B cell (primary cell): Measurements from ENCODE around the gene MNT. TPM values are rescaled to one million over a fixed set of nuclear protein-coding genes. Genes with fewer than 3 reads are reported as not detected.

Experiments
- ATAC-seq: fragments of 200-7000 bp; cut with Tn5 transposase; one replicate; pipeline ENCODE4 v1.10.0; 2021; ENCODE audit warnings: low read depth, mild to moderate bottlenecking, moderate number of reproducible peaks, moderate library complexity
- CTCF ChIA-PET: fragments of 350-600 bp; sonication (Branson Sonifier 250); formaldehyde crosslinking; loops from one replicate; lab custom pipeline; 2021; ENCODE audit warnings: antibody characterized with exemption, inconsistent platforms; lab: Charles Lee
- POLR2A ChIA-PET: fragments of 350-600 bp; sonication (Branson Sonifier 250); formaldehyde crosslinking; loops from one replicate; lab custom pipeline; 2021; ENCODE audit warnings: antibody characterized with exemption; lab: Charles Lee
- DNase-seq: peaks from one replicate; pipeline ENCODE4 v3.0.0; 2013
- H2AFZ ChIP-seq: 2 replicates; pipeline ENCODE4 v1.6.1; 2012; ENCODE audit warnings: mild to moderate bottlenecking, low read depth, low read length; ENCODE audit not compliant: insufficient read depth, poor library complexity, severe bottlenecking
- H3K27ac ChIP-seq, 2 donors: 1 replicate in 1 of 2; 2 replicates in 1 of 2; pipeline ENCODE4 v1.5.1; 2012 to 2013; ENCODE audit warnings: low read length in 2 of 2, mild to moderate bottlenecking in 2 of 2, moderate library complexity in 1 of 2
- H3K27me3 ChIP-seq, 4 experiments: fragments of 200-600 bp in 1 of 4; sonication (generic) in 1 of 4; replicated peaks in 1 of 4; 1 replicate in 2 of 4; 2 replicates in 2 of 4; pipeline versions ENCODE4 v1.6.1 to v1.7.0; 2013 to 2016; ENCODE audit warnings: low read length in 3 of 4, mild to moderate bottlenecking in 2 of 4, mixed read lengths in 1 of 4, moderate library complexity in 1 of 4; ENCODE audit not compliant: insufficient read depth in 4 of 4, control insufficient read depth in 3 of 4; ENCODE audit errors: control extremely low read depth in 1 of 4
- H3K36me3 ChIP-seq, 2 experiments: replicated peaks in 1 of 2; 1 replicate in 1 of 2; 2 replicates in 1 of 2; pipeline versions ENCODE4 v1.6.1 to v1.7.1; 2013; ENCODE audit warnings: low read length in 1 of 2; ENCODE audit not compliant: insufficient read depth in 2 of 2, control insufficient read depth in 1 of 2; ENCODE audit errors: control extremely low read depth in 1 of 2, extremely low read depth in 1 of 2
- H3K4me1 ChIP-seq, 2 donors: fragments of 200-600 bp in 1 of 2; sonication (generic) in 1 of 2; 1 replicate in 1 of 2; 2 replicates in 1 of 2; pipeline versions ENCODE4 v1.5.1 to v1.6.1; 2013 to 2017; ENCODE audit warnings: low read length in 2 of 2; ENCODE audit not compliant: control insufficient read depth in 2 of 2, insufficient read depth in 2 of 2
- H3K4me2 ChIP-seq: replicated peaks from 2 replicates; pipeline ENCODE3; 2012; ENCODE audit warnings: mild to moderate bottlenecking, low read depth, low read length; ENCODE audit not compliant: poor library complexity, severe bottlenecking
- H3K4me3 ChIP-seq, 5 experiments: fragments of 200-600 bp in 1 of 5; sonication (generic) in 1 of 5; 1 replicate in 3 of 5; 2 replicates in 2 of 5; pipeline versions ENCODE4 v1.5.1 to v1.7.0; 2011 to 2016; ENCODE audit warnings: low read length in 4 of 5, mild to moderate bottlenecking in 4 of 5, low read depth in 2 of 5, control low read depth in 1 of 5, moderate library complexity in 1 of 5; ENCODE audit not compliant: insufficient read depth in 1 of 5; ENCODE audit errors: control extremely low read depth in 1 of 5, extremely low read depth in 1 of 5
- H3K79me2 ChIP-seq: fragments of 200-600 bp; sonication (generic); one replicate; pipeline ENCODE4 v1.6.0; 2016; ENCODE audit warnings: low read length; ENCODE audit not compliant: control insufficient read depth, insufficient read depth
- H3K9ac ChIP-seq: fragments of 200-600 bp; sonication (generic); 2 replicates; pipeline ENCODE4 v1.6.1; 2017; ENCODE audit warnings: mild to moderate bottlenecking, low read length, moderate library complexity
- H3K9me3 ChIP-seq, 3 donors: one replicate each; pipeline versions ENCODE4 v1.6.1 to v1.7.1; 2013; ENCODE audit warnings: low read length in 2 of 3; ENCODE audit not compliant: control insufficient read depth in 2 of 3, insufficient read depth in 1 of 3; ENCODE audit errors: control extremely low read depth in 1 of 3
- H4K20me1 ChIP-seq: 2 replicates; pipeline ENCODE4 v1.6.0; 2012; ENCODE audit warnings: mild to moderate bottlenecking, low read length; ENCODE audit not compliant: insufficient read depth, control insufficient read depth, poor library complexity, severe bottlenecking
- H3K27ac Mint-ChIP-seq: one replicate; pipeline ENCODE4 v1.8.0; 2021; ENCODE audit warnings: mixed read lengths
- H3K27me3 Mint-ChIP-seq: one replicate; pipeline ENCODE4 v1.8.0; 2021; ENCODE audit warnings: mixed read lengths
- H3K4me1 Mint-ChIP-seq: one replicate; pipeline ENCODE4 v1.8.0; 2021; ENCODE audit warnings: mixed read lengths
- H3K4me3 Mint-ChIP-seq: one replicate; pipeline ENCODE4 v1.8.0; 2021; ENCODE audit warnings: mixed read lengths
- H3K9me3 Mint-ChIP-seq: one replicate; pipeline ENCODE4 v1.8.0; 2022; ENCODE audit warnings: mixed read lengths; ENCODE audit not compliant: insufficient read depth
- EZH2 ChIP-seq: IDR thresholded peaks from 2 replicates; pipeline ENCODE4 v1.6.1; 2012; ENCODE audit warnings: borderline replicate concordance, low read depth, mild to moderate bottlenecking, moderate library complexity, low read length; ENCODE audit not compliant: insufficient read depth, poor library complexity, severe bottlenecking
- WGBS: methylation state at CpG from one replicate; pipeline ENCODE4 v1.1.5; 2013; ENCODE audit warnings: missing lambda C conversion rate; ENCODE audit not compliant: insufficient coverage; 5-methylcytosine and 5-hydroxymethylcytosine counted together
- intact Hi-C: fragments of 100-400 bp; cut with micrococcal nuclease; formaldehyde crosslinking; loops from one replicate; pipeline ENCODE4 v1.10.0; 2022
- polyA plus RNA-seq: library from polyadenylated mRNA; depleted of rRNA; stranded (reverse); fragments of >200 nt; gene quantifications from 2 replicates; pipeline ENCODE4 v1.2.3, GENCODE V29; 2012
- total RNA-seq, 2 donors: library from RNA; stranded (reverse); fragments of 120-200 nt in 1 of 2; gene quantifications; 1 replicate in 1 of 2; 2 replicates in 1 of 2; pipeline versions ENCODE4 v1.2.3 to v1.2.4, GENCODE V29; 2013 to 2022
- TF ChIP-seq, protein P1 (sequence below): fragments of 200-600 bp; IDR thresholded peaks from one replicate; pipeline ENCODE4 v1.8.0; 2022; ENCODE audit warnings: antibody characterized with exemption, mild to moderate bottlenecking

The MNT gene
- total and polyA plus RNA-seq, 2 donors (not counting 1 experiment from before 2014, with no cell fraction given): 20.0 to 68.5 TPM

DNA sequence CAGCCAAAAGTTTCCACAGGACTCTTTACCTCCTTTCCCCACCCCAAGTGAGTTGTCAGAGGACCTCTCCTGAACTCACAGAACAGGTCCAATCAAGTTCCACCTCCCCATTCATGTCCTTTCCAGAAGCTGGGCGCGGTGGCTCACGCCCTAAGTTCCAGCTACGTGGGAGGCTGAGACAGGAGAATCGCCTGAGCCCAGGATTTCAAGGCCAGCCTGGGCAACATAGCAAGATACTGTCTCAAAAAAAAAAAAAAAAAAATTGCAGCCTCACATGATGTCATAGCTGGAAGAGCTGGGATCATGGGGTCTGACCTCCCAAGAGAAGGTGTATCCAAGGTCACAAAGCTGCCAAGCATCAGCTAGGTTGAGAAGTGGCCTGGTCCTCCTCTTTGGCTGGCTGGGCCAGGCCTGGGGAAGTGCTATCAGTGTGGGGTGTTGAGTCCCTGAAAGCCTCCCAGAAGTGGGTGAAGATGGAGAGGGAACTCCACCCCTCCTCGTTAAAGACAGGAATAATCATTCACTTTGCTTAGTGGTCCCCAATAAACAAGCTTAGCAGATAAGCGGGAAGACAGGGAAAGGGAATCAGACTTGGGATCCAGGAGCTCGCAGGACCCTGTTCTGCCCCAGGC lies 5.5 kb upstream of the MNT start:
- H3K4me3 ChIP-seq: no peak overlapping the region
- H3K9me3 Mint-ChIP-seq: no peaks in the 10 kb centered on the region
- no peaks in the 10 kb centered on the region for H3K27me3 ChIP-seq
- H3K36me3 ChIP-seq: no peaks in the 10 kb centered on the region
- DNase-seq (no peak), ATAC-seq (no peak)
- no peaks in the 10 kb centered on the region for H3K79me2 ChIP-seq
- H3K9me3 ChIP-seq: no peaks in the 10 kb centered on the region
- H3K27ac ChIP-seq: no peak overlapping the region
- H3K4me3 Mint-ChIP-seq: no peak overlapping the region
- no peaks in the 10 kb centered on the region for H3K27me3 Mint-ChIP-seq
- CTCF ChIA-PET: interaction anchor here (1.2 to 7.4 kb wide), 3 partner anchors 11 to 24 kb away, joined by 4 to 76 read pairs (median 71); no protein-coding TSS in a partner anchor
- 90% methylated on average over 7 of the region's 8 CpGs for WGBS
- no peak overlapping the region for H3K27ac Mint-ChIP-seq
- POLR2A ChIA-PET: interaction anchor here (1.0 kb wide), 1 partner anchor 10 kb away, joined by 3 read pairs; no protein-coding TSS in a partner anchor
- TF ChIP-seq EZH2: no peak
- TF ChIP-seq, protein P1, sequence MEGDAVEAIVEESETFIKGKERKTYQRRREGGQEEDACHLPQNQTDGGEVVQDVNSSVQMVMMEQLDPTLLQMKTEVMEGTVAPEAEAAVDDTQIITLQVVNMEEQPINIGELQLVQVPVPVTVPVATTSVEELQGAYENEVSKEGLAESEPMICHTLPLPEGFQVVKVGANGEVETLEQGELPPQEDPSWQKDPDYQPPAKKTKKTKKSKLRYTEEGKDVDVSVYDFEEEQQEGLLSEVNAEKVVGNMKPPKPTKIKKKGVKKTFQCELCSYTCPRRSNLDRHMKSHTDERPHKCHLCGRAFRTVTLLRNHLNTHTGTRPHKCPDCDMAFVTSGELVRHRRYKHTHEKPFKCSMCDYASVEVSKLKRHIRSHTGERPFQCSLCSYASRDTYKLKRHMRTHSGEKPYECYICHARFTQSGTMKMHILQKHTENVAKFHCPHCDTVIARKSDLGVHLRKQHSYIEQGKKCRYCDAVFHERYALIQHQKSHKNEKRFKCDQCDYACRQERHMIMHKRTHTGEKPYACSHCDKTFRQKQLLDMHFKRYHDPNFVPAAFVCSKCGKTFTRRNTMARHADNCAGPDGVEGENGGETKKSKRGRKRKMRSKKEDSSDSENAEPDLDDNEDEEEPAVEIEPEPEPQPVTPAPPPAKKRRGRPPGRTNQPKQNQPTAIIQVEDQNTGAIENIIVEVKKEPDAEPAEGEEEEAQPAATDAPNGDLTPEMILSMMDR: no peak
- no peak overlapping the region for H2AFZ ChIP-seq
- H3K4me2 ChIP-seq: no peak overlapping the region
- H3K4me1 ChIP-seq: peaks cover 7 to 8% of the 10 kb centered on the region in 2 donors
- H3K9ac ChIP-seq: no peak overlapping the region
- intact Hi-C loops: no loop called here
- peaks cover 7% of the 10 kb centered on the region for H3K4me1 Mint-ChIP-seq
- no peaks in the 10 kb centered on the region for H4K20me1 ChIP-seq

DNA sequence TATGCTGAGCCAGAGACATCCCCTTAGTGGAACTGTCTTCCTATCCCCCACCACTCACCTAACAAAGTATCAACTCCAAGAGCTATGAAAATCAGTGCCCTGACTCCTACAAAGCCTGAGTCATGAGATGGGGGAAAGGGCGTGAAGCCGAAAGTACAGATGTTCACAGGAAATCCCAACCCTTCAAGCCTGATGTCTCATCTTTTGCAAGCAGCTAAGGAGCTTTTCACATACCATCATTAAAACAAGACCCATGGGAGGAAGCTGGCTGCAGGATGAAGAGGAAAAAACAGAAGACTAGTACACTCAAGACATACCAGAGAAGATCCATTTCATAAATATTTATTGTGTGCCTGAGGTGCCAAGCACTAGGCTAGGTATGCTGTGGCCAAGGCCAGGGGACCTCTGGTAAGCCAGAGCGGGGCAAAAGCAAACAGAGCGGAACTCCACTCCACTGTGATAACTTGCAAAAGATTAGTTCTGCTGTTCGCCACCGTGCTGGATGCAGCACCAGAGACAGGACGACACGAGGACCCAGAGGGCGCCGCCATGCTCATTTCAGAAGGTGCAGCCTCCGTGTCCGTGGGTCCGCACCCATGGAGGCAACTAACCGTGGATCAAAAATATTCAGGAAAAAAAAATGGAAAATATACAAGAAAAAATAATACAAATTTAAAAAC lies 4.5 kb upstream of the MNT start:
- Histone ChIP-seq H3K9me3 (no peaks in the 10 kb centered on the region), H3K79me2 (peaks cover 3% of the 10 kb centered on the region), H4K20me1 (no peaks in the 10 kb centered on the region), H3K36me3 (no peaks in the 10 kb centered on the region), H3K4me2 (no peak overlapping the region), H3K9ac (no peak overlapping the region), H3K27me3 (no peaks in the 10 kb centered on the region), H3K4me3 (no peak overlapping the region), H3K27ac (no peak overlapping the region), H2AFZ (no peak overlapping the region), H3K4me1 (peaks cover 7 to 8% of the 10 kb centered on the region in 2 donors)
- Mint-ChIP-seq H3K27ac (no peak overlapping the region), H3K4me1 (peaks cover 7% of the 10 kb centered on the region), H3K27me3 (no peaks in the 10 kb centered on the region), H3K4me3 (no peak overlapping the region), H3K9me3 (no peaks in the 10 kb centered on the region)
- WGBS: 91% methylated on average over 7 of the region's 14 CpGs
- ATAC-seq (no peak), DNase-seq (no peak)
- TF ChIP-seq, protein P1: no peak
- TF ChIP-seq EZH2: no peak
- ChIA-PET CTCF (interaction anchor here (7.3 to 7.4 kb wide), 2 partner anchors 12 to 23 kb away, joined by 71 to 76 read pairs; no protein-coding TSS in a partner anchor), POLR2A (no interaction called here)
- intact Hi-C loops: no loop called here
